ENCODE results near the gene FAM149A. TPM values are rescaled to one million over a fixed set of nuclear protein-coding genes. Genes with fewer than 3 reads are reported as not detected.

The FAM149A gene
- total RNA-seq, 5 donors from 2014 or later (not counting 1 experiment from before 2014, with no cell fraction given), result 0.57 to 3.2 (median 1.1) TPM

GRCh38 chr4:186158966-186159365 is 54.5 kb downstream of the FAM149A start:
- no peak for DNase-seq
- no peaks in the 10 kb centered on the region for H3K36me3 ChIP-seq (ENCODE audit: control insufficient read depth in 2 of 2, extremely low read depth in 1 of 2, insufficient read depth in 1 of 2, low read length in 1 of 2)
- POLR2A ChIA-PET, result interaction anchor here in 1 of 2 donors (0.7 kb wide), 1 partner anchor 286 kb away, joined by 8 read pairs; no protein-coding TSS in a partner anchor
- peaks cover 3 to 11% of the 10 kb centered on the region in 2 donors for H3K27me3 Mint-ChIP-seq
- H3K27me3 ChIP-seq (replicated peaks in 1 of 2; ENCODE audit: control insufficient read depth in 2 of 2, extremely low read depth in 1 of 2, insufficient read depth in 2 of 2, low read length in 1 of 2), result peaks cover 0 to 7% of the 10 kb centered on the region in 2 experiments
- H3K4me1 ChIP-seq (ENCODE audit: control insufficient read depth in 1 of 2, extremely low read depth in 1 of 2, insufficient read depth in 2 of 2, low read length in 2 of 2), result no peaks in the 10 kb centered on the region
- no peak overlapping the region for H3K27ac ChIP-seq (ENCODE audit: low read length)
- WGBS (ENCODE audit: insufficient coverage), result 86% methylated on average over 2 of the region's 5 CpGs
- ATAC-seq (replicated peaks in 1 of 4), result no peak
- no peaks in the 10 kb centered on the region for H3K9me3 ChIP-seq
- H3K4me1 Mint-ChIP-seq, result peaks cover 8 to 12% (median 12%) of the 10 kb centered on the region in 3 donors
- H3K9me3 Mint-ChIP-seq, result no peaks in the 10 kb centered on the region
- no peaks in the 10 kb centered on the region for H3K36me3 Mint-ChIP-seq
- CTCF ChIA-PET, result interaction anchor here in 1 of 2 donors (1.7 kb wide), 1 partner anchor 43 kb away, joined by 5 read pairs; no protein-coding TSS in a partner anchor
- no peak overlapping the region for H3K4me3 Mint-ChIP-seq
- no peak overlapping the region for H3K27ac Mint-ChIP-seq
- H3K4me3 ChIP-seq (ENCODE audit: control insufficient read depth in 1 of 2, extremely low read depth in 1 of 2, low read length in 1 of 2), result no peak overlapping the region

GRCh38 chr4:186159613-186160012 is 55.1 kb downstream of the FAM149A start:
- DNase-seq (peak in 1 of 35 experiments; percentile 8), ATAC-seq (replicated peaks in 1 of 4) (no peak)
- ChIA-PET CTCF (interaction anchor here in 1 of 2 donors (1.7 kb wide), 1 partner anchor 42 kb away, joined by 5 read pairs; no protein-coding TSS in a partner anchor), POLR2A (interaction anchor here in 1 of 2 donors (1.2 kb wide), 1 partner anchor 31 kb away, joined by 4 read pairs; no protein-coding TSS in a partner anchor)
- Mint-ChIP-seq H3K4me3 (no peak overlapping the region), H3K27ac (no peak overlapping the region), H3K4me1 (peaks cover 8 to 12% (median 12%) of the 10 kb centered on the region in 3 donors), H3K9me3 (no peaks in the 10 kb centered on the region), H3K27me3 (peaks cover 2 to 8% of the 10 kb centered on the region in 2 donors), H3K36me3 (no peaks in the 10 kb centered on the region)
- Histone ChIP-seq H3K27me3 (replicated peaks in 1 of 2; ENCODE audit: control insufficient read depth in 2 of 2, extremely low read depth in 1 of 2, insufficient read depth in 2 of 2, low read length in 1 of 2) (peaks cover 0 to 5% of the 10 kb centered on the region in 2 experiments), H3K36me3 (ENCODE audit: control insufficient read depth in 2 of 2, extremely low read depth in 1 of 2, insufficient read depth in 1 of 2, low read length in 1 of 2) (no peaks in the 10 kb centered on the region), H3K4me3 (ENCODE audit: control insufficient read depth in 1 of 2, extremely low read depth in 1 of 2, low read length in 1 of 2) (no peak overlapping the region), H3K9me3 (no peaks in the 10 kb centered on the region), H3K4me1 (ENCODE audit: control insufficient read depth in 1 of 2, extremely low read depth in 1 of 2, insufficient read depth in 2 of 2, low read length in 2 of 2) (no peaks in the 10 kb centered on the region), H3K27ac (ENCODE audit: low read length) (no peak overlapping the region)
- 100% methylated on average over 3 of the region's 6 CpGs for WGBS (ENCODE audit: insufficient coverage)

- no peaks in the 10 kb centered on the region for H3K9me3 Mint-ChIP-seq
- H3K4me1 Mint-ChIP-seq, result peaks cover 4 to 7% (median 6%) of the 10 kb centered on the region in 3 donors
- peak overlapping the region in 2 of 3 donors; percentile 43 to 67 for H3K4me3 Mint-ChIP-seq
- DNase-seq (peak in 5 of 35 experiments; percentile 6 to 27 (median 16)), ATAC-seq (replicated peaks in 1 of 4) (peak; percentile 50 to 77 (median 53))
- no peak overlapping the region for H3K27ac ChIP-seq (ENCODE audit: low read length)
- H3K27me3 ChIP-seq (replicated peaks in 1 of 2; ENCODE audit: control insufficient read depth in 2 of 2, extremely low read depth in 1 of 2, insufficient read depth in 2 of 2, low read length in 1 of 2), result no peaks in the 10 kb centered on the region
- H3K4me3 ChIP-seq (ENCODE audit: control insufficient read depth in 1 of 2, extremely low read depth in 1 of 2, low read length in 1 of 2), result no peak overlapping the region
- no peaks in the 10 kb centered on the region for H3K4me1 ChIP-seq (ENCODE audit: control insufficient read depth in 1 of 2, extremely low read depth in 1 of 2, insufficient read depth in 2 of 2, low read length in 2 of 2)
- peaks cover 0 to 4% of the 10 kb centered on the region in 2 donors for H3K27me3 Mint-ChIP-seq
- WGBS (ENCODE audit: insufficient coverage), result 33% methylated on average over 5 of the region's 6 CpGs
- peak overlapping the region in 1 of 2 donors; percentile 65 for H3K27ac Mint-ChIP-seq
- no peaks in the 10 kb centered on the region for H3K36me3 Mint-ChIP-seq
- H3K9me3 ChIP-seq, result no peaks in the 10 kb centered on the region
- H3K36me3 ChIP-seq (ENCODE audit: control insufficient read depth in 2 of 2, extremely low read depth in 1 of 2, insufficient read depth in 1 of 2, low read length in 1 of 2), result no peaks in the 10 kb centered on the region
- ChIA-PET POLR2A (no interaction called here), CTCF (interaction anchor here in 1 of 2 donors (0.6 kb wide), 1 partner anchor 11 kb away, joined by 3 read pairs; no protein-coding TSS in a partner anchor)
These were observed 56.6 kb downstream of the FAM149A start for GRCh38 chr4:186161138-186161537.

GRCh38 chr4:186166852-186167512 is 62.5 kb downstream of the FAM149A start:
- Mint-ChIP-seq H3K36me3 (no peaks in the 10 kb centered on the region), H3K4me1 (peaks cover 0 to 2% (median 0%) of the 10 kb centered on the region in 3 donors), H3K4me3 (no peak overlapping the region), H3K9me3 (no peaks in the 10 kb centered on the region), H3K27ac (no peak overlapping the region), H3K27me3 (peaks cover 9 to 11% of the 10 kb centered on the region in 2 donors)
- Histone ChIP-seq H3K9me3 (no peaks in the 10 kb centered on the region), H3K27ac (ENCODE audit: low read length) (no peak overlapping the region), H3K36me3 (ENCODE audit: control insufficient read depth in 2 of 2, extremely low read depth in 1 of 2, insufficient read depth in 1 of 2, low read length in 1 of 2) (no peaks in the 10 kb centered on the region), H3K4me3 (ENCODE audit: control insufficient read depth in 1 of 2, extremely low read depth in 1 of 2, low read length in 1 of 2) (no peak overlapping the region), H3K4me1 (ENCODE audit: control insufficient read depth in 1 of 2, extremely low read depth in 1 of 2, insufficient read depth in 2 of 2, low read length in 2 of 2) (no peaks in the 10 kb centered on the region), H3K27me3 (replicated peaks in 1 of 2; ENCODE audit: control insufficient read depth in 2 of 2, extremely low read depth in 1 of 2, insufficient read depth in 2 of 2, low read length in 1 of 2) (peaks cover 0 to 3% of the 10 kb centered on the region in 2 experiments)
- ChIA-PET POLR2A (interaction anchor here in 1 of 2 donors (0.5 kb wide), 1 partner anchor 58 kb away, joined by 4 read pairs; no protein-coding TSS in a partner anchor), CTCF (no interaction called here)
- no peak for ATAC-seq (replicated peaks in 1 of 4)
- WGBS (ENCODE audit: insufficient coverage), result 90% methylated on average over 13 of the region's 15 CpGs
- no peak for DNase-seq

GRCh38 chr4:186167605-186168004 is 63.1 kb downstream of the FAM149A start:
- Histone ChIP-seq H3K27ac (ENCODE audit: low read length) (no peak overlapping the region), H3K27me3 (replicated peaks in 1 of 2; ENCODE audit: control insufficient read depth in 2 of 2, extremely low read depth in 1 of 2, insufficient read depth in 2 of 2, low read length in 1 of 2) (peaks cover 0 to 3% of the 10 kb centered on the region in 2 experiments), H3K4me3 (ENCODE audit: control insufficient read depth in 1 of 2, extremely low read depth in 1 of 2, low read length in 1 of 2) (no peak overlapping the region), H3K9me3 (no peaks in the 10 kb centered on the region), H3K4me1 (ENCODE audit: control insufficient read depth in 1 of 2, extremely low read depth in 1 of 2, insufficient read depth in 2 of 2, low read length in 2 of 2) (no peaks in the 10 kb centered on the region), H3K36me3 (ENCODE audit: control insufficient read depth in 2 of 2, extremely low read depth in 1 of 2, insufficient read depth in 1 of 2, low read length in 1 of 2) (no peaks in the 10 kb centered on the region)
- Mint-ChIP-seq H3K36me3 (no peaks in the 10 kb centered on the region), H3K27me3 (peaks cover 9 to 11% of the 10 kb centered on the region in 2 donors), H3K4me3 (no peak overlapping the region), H3K4me1 (no peaks in the 10 kb centered on the region), H3K9me3 (no peaks in the 10 kb centered on the region), H3K27ac (no peak overlapping the region)
- DNase-seq (no peak), ATAC-seq (replicated peaks in 1 of 4) (no peak)
- CTCF ChIA-PET, result interaction anchor here in 1 of 2 donors (0.9 kb wide), 1 partner anchor 26 kb away, joined by 3 read pairs; no protein-coding TSS in a partner anchor
- 75% methylated on average over 3 of the region's 5 CpGs for WGBS (ENCODE audit: insufficient coverage)
- POLR2A ChIA-PET, result interaction anchor here in 1 of 2 donors (0.9 kb wide), 1 partner anchor 25 kb away, joined by 3 read pairs; no protein-coding TSS in a partner anchor

GRCh38 chr4:186168750-186169149 is 64.2 kb downstream of the FAM149A start:
- H3K4me3 ChIP-seq (ENCODE audit: control insufficient read depth in 1 of 2, extremely low read depth in 1 of 2, low read length in 1 of 2), result no peak overlapping the region
- H3K4me1 ChIP-seq (ENCODE audit: control insufficient read depth in 1 of 2, extremely low read depth in 1 of 2, insufficient read depth in 2 of 2, low read length in 2 of 2), result no peaks in the 10 kb centered on the region
- H3K27me3 ChIP-seq (replicated peaks in 1 of 2; ENCODE audit: control insufficient read depth in 2 of 2, extremely low read depth in 1 of 2, insufficient read depth in 2 of 2, low read length in 1 of 2), result peaks cover 0 to 3% of the 10 kb centered on the region in 2 experiments
- no peak overlapping the region for H3K27ac Mint-ChIP-seq
- ATAC-seq (replicated peaks in 1 of 4) (no peak), DNase-seq (no peak)
- no peaks in the 10 kb centered on the region for H3K4me1 Mint-ChIP-seq
- H3K9me3 ChIP-seq, result no peaks in the 10 kb centered on the region
- H3K27me3 Mint-ChIP-seq, result peaks cover 9 to 11% of the 10 kb centered on the region in 2 donors
- no peaks in the 10 kb centered on the region for H3K9me3 Mint-ChIP-seq
- CTCF ChIA-PET, result no interaction called here
- no peak overlapping the region for H3K4me3 Mint-ChIP-seq
- H3K27ac ChIP-seq (ENCODE audit: low read length), result no peak overlapping the region
- POLR2A ChIA-PET, result no interaction called here
- 96% methylated on average over 4 of the region's 9 CpGs for WGBS (ENCODE audit: insufficient coverage)
- no peaks in the 10 kb centered on the region for H3K36me3 ChIP-seq (ENCODE audit: control insufficient read depth in 2 of 2, extremely low read depth in 1 of 2, insufficient read depth in 1 of 2, low read length in 1 of 2)
- no peaks in the 10 kb centered on the region for H3K36me3 Mint-ChIP-seq

Measured in T-cell (primary cell).